HEK293T (cell line): ENCODE measurements around the gene PGLYRP1.
A peak's percentile ranks its signal among the peaks of the same experiment; 100 is the strongest.

Experiments
- CTCF ChIA-PET: fragments of 350-600 bp; formaldehyde crosslinking; extraction: SDS; loops from one replicate; lab custom pipeline; 2021; ENCODE audit warnings: antibody characterized with exemption, inconsistent platforms; lab: Yijun Ruan, JAX
- POLR2A ChIA-PET: fragments of 350-600 bp; formaldehyde crosslinking; extraction: SDS; loops from one replicate; lab custom pipeline; 2020; ENCODE audit warnings: antibody characterized with exemption, inconsistent platforms; lab: Yijun Ruan, JAX
- DNase-seq: peaks from one replicate; pipeline ENCODE4 v3.0.0; 2012; ENCODE audit warnings: mixed read lengths; ENCODE audit errors: extremely low spot score
- ARNT ChIP-seq: fragments of 450-650 bp; IDR thresholded peaks from 2 replicates; pipeline ENCODE4 v1.6.1; 2017; ENCODE audit warnings: mild to moderate bottlenecking
- BHLHE40 ChIP-seq: fragments of 450-650 bp; IDR thresholded peaks from 2 replicates; pipeline ENCODE4 v1.6.1; 2016; ENCODE audit warnings: mild to moderate bottlenecking, moderate library complexity, borderline replicate concordance
- CTBP1 ChIP-seq: fragments of 450-650 bp; IDR thresholded peaks from 2 replicates; pipeline ENCODE4 v1.6.1; 2016; ENCODE audit warnings: borderline replicate concordance
- ELF4 ChIP-seq: fragments of 450-650 bp; IDR thresholded peaks from 2 replicates; pipeline ENCODE4 v1.6.1; 2017; ENCODE audit warnings: antibody characterized with exemption
- FOXA1 ChIP-seq: fragments of 450-650 bp; IDR thresholded peaks from 2 replicates; pipeline ENCODE4 v1.6.1; 2016; ENCODE audit warnings: mild to moderate bottlenecking
- FOXK2 ChIP-seq: fragments of 450-650 bp; IDR thresholded peaks from 2 replicates; pipeline ENCODE4 v1.6.1; 2016; ENCODE audit warnings: mild to moderate bottlenecking
- FOXM1 ChIP-seq: fragments of 450-650 bp; IDR thresholded peaks from 2 replicates; pipeline ENCODE4 v1.6.1; 2017; ENCODE audit warnings: mild to moderate bottlenecking, borderline replicate concordance
- HDGF ChIP-seq: fragments of 450-650 bp; IDR thresholded peaks from 2 replicates; pipeline ENCODE4 v1.6.1; 2017; ENCODE audit warnings: antibody characterized with exemption, borderline replicate concordance
- L3MBTL2 ChIP-seq: fragments of 450-650 bp; conservative IDR thresholded peaks from 2 replicates; pipeline ENCODE4 v1.6.1; 2016; ENCODE audit warnings: mild to moderate bottlenecking
- LEF1 ChIP-seq: fragments of 450-650 bp; IDR thresholded peaks from 2 replicates; pipeline ENCODE4 v1.6.1; 2017; ENCODE audit warnings: mild to moderate bottlenecking, borderline replicate concordance
- NFRKB ChIP-seq: fragments of 450-650 bp; IDR thresholded peaks from 2 replicates; pipeline ENCODE4 v1.6.1; 2016; ENCODE audit warnings: mild to moderate bottlenecking, moderate library complexity
- SP1 ChIP-seq: fragments of 450-650 bp; IDR thresholded peaks from 2 replicates; pipeline ENCODE4 v1.6.1; 2017
- SUZ12 ChIP-seq: fragments of 450-650 bp; IDR thresholded peaks from 2 replicates; pipeline ENCODE4 v1.6.1; 2016; ENCODE audit warnings: mild to moderate bottlenecking
- TARDBP ChIP-seq: fragments of 450-650 bp; IDR thresholded peaks from 2 replicates; pipeline ENCODE4 v1.6.1; 2016
- ZNF384 ChIP-seq: fragments of 450-650 bp; IDR thresholded peaks from 2 replicates; pipeline ENCODE4 v1.6.1; 2016
- TF ChIP-seq, protein P1 (sequence below): fragments of 450-650 bp; IDR thresholded peaks from 2 replicates; pipeline ENCODE4 v1.6.1; 2016

The PGLYRP1 gene

DNA sequence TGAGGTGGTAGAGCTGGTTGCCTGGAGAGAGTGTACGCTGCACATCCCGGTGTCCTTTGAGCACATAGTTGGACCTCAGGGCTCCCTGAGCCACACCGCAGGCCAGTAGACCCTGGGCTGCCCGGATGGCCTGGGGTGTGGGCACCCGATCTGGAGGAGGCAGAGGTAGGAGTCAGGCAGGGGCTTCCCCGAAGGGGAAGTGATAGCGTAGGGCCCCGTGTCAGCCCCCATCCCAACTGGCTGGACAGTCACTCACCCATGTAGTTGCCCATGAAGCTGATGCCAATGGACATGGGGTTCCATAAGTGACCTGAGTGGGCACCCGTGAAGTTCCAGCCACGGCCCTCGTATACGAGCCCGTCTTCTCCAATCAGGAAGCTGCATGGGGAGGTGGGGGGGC, 3.6 kb downstream of the PGLYRP1 start:
- CTCF ChIA-PET = interaction anchor here (0.6 to 1.5 kb wide), 5 partner anchors 10 to 246 kb away, joined by 3 to 4 read pairs (median 3); no protein-coding TSS in a partner anchor
- POLR2A ChIA-PET = interaction anchor here (0.7 kb wide), 1 partner anchor 117 kb away, joined by 3 read pairs; the partner anchor contains the start of gene MYPOP
- TF ChIP-seq BHLHE40 (no peak), TARDBP (no peak), HDGF (no peak), FOXA1 (no peak)
- DNase-seq = no peak

DNA sequence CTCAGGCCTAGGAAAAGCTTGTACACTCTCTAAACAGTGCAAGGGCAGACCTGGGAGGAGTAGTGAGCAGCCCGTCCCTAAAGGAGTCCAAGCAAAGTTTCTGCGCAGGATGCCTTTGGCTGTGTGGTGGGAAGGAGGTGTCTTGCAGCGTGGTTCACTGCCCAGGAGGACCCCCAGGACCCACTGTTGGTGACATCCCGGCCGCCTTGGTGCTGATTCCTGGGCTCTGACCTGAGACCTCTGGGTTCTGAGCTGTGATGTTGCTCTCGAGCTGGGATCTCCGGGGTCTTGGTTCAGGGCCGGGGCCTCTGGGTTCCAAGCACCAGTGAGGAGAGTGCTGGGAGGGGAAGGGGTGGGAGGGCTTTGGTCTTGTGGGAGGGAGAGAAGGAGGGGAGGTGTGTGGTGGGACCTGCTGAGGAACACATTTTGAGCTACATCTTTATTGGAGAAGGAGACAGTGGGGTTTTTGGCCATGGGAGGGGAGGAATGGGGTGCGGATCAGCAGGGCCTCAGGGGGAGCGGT, 4.1 kb downstream of the PGLYRP1 start:
- ChIA-PET CTCF (interaction anchor here (0.6 to 1.5 kb wide), 3 partner anchors 10 to 179 kb away, joined by 3 to 4 read pairs (median 4); no protein-coding TSS in a partner anchor), POLR2A (interaction anchor here (0.7 kb wide), 1 partner anchor 116 kb away, joined by 3 read pairs; the partner anchor contains the start of gene MYPOP)
- no peak for TF ChIP-seq ARNT
- TF ChIP-seq SP1 = no peak
- no peak for TF ChIP-seq FOXK2
- TF ChIP-seq FOXM1 = no peak
- TF ChIP-seq NFRKB = no peak
- no peak for TF ChIP-seq LEF1
- TF ChIP-seq CTBP1 = no peak
- no peak for TF ChIP-seq TARDBP
- TF ChIP-seq BHLHE40 = no peak
- TF ChIP-seq, protein P1, sequence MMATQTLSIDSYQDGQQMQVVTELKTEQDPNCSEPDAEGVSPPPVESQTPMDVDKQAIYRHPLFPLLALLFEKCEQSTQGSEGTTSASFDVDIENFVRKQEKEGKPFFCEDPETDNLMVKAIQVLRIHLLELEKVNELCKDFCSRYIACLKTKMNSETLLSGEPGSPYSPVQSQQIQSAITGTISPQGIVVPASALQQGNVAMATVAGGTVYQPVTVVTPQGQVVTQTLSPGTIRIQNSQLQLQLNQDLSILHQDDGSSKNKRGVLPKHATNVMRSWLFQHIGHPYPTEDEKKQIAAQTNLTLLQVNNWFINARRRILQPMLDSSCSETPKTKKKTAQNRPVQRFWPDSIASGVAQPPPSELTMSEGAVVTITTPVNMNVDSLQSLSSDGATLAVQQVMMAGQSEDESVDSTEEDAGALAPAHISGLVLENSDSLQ = no peak
- TF ChIP-seq ELF4 = no peak
- no peak for DNase-seq

DNA sequence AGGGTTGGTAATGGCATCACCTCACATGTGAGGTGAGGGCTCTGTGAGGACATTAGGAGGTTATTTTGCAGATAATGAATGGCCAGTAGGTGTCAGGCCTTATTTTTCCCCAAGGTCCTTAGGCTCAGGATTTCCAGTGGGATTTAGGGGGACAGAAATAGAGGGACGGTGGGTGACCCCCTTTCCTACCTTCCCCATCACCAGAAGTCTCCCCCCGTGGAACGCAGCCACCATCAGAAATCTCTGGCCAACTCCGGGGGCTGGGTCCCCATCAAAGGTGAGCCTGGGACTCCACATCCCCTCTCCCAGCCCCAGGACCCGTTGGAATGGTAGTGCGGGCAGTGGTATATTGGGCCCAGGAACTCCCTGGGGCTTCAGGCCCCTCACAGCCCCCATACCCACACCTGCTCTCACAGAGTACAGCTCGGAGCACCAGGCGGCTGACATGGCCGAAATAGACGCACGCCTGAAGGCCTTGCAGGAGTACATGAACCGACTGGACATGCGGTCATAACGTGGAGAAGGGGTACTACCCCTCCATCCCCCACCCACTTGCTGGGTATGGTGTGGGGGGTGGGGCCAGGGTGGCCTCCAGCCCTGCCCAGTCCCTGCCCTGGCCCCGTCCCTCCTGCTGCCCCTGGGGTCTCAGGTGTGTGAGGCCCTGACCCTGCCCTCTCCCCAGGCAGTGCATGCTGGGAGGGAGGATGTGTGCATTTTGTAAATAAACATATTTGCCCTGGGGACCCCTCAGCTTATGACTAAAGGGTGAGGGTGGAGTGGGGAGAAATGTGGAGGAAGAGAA, 4.8 kb downstream of the PGLYRP1 start:
- no peak for DNase-seq
- ChIA-PET POLR2A (interaction anchor here (0.7 kb wide), 1 partner anchor 116 kb away, joined by 3 read pairs; the partner anchor contains the start of gene MYPOP), CTCF (interaction anchor here (0.6 to 1.4 kb wide), 2 partner anchors 11 to 27 kb away, joined by 4 to 8 read pairs; no protein-coding TSS in a partner anchor)
- TF ChIP-seq HDGF (no peak), ELF4 (no peak), FOXA1 (no peak)

DNA sequence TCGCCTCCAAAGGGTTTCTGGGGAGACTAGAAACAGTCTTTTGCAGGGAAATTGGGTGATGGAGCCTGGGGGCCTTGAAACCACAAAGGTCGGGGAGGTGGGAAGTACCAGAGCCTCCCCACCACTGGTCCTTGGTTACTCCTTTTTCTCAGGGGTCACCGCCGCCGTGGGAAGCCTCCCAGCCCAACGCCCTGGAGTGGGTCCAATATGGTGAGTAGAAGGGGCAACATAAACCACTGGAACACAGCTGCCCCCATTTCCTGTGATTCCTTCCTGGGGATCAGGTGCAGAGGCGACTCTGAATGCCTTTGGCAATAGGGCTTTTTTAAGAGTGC, 5.8 kb downstream of the PGLYRP1 start:
- no peak for TF ChIP-seq ARNT
- TF ChIP-seq ZNF384 = no peak
- TF ChIP-seq NFRKB = no peak
- no peak for TF ChIP-seq FOXK2
- TF ChIP-seq TARDBP = no peak
- no peak for TF ChIP-seq BHLHE40
- TF ChIP-seq L3MBTL2 = no peak
- TF ChIP-seq, protein P1 = no peak
- no peak for TF ChIP-seq SUZ12
- TF ChIP-seq ELF4 = no peak
- TF ChIP-seq FOXA1 = no peak
- no peak for TF ChIP-seq LEF1
- TF ChIP-seq CTBP1 = no peak
- no peak for TF ChIP-seq HDGF
- TF ChIP-seq SP1 = no peak
- no peak for TF ChIP-seq FOXM1
- no peak for DNase-seq
- CTCF ChIA-PET = interaction anchor here (0.5 to 1.5 kb wide), 8 partner anchors 12 to 152 kb away, joined by 3 to 8 read pairs (median 4); no protein-coding TSS in a partner anchor
- POLR2A ChIA-PET = no interaction called here

DNA sequence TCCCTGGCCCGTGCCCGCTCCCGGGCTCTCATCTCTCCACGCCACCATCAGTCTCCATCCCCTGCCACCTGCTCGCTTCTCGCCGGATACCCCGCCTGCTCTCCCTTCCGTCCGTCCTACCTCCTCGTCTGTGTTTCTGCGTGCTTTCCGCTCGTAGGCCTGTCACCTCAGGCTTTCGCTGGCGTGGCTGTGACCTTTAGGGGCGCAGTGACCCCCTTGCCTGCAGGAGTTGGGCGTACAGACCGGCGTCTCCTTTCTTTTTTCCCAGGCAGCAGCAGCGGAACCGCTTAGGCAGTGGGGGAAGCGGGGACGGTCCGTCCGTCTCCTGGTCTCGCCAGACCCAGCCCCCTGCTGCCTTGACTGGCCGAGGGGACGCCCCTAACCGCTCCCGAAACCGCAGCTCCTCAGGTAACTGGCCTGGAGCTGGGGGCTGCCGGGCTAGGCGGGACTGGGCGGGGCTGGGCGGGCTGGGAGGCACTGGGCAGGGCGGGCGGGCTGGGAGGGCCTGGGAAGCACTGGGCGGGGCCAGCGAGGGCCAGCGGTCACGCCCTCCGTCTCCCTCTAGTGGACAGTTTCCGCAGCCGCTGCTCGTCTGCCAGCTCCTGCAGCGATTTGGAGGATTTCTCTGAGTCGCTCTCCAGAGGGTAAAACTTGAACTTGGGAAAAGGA, 6.3 kb downstream of the PGLYRP1 start:
- TF ChIP-seq ELF4 = no peak
- no peak for TF ChIP-seq TARDBP
- TF ChIP-seq, protein P1 = no peak
- no peak for TF ChIP-seq FOXA1
- no peak for TF ChIP-seq ARNT
- no peak for TF ChIP-seq L3MBTL2
- no peak for TF ChIP-seq LEF1
- no peak for TF ChIP-seq FOXK2
- no peak for TF ChIP-seq BHLHE40
- TF ChIP-seq ZNF384 = no peak
- no peak for TF ChIP-seq CTBP1
- TF ChIP-seq HDGF = no peak
- TF ChIP-seq FOXM1 = no peak
- no peak for TF ChIP-seq NFRKB
- no peak for TF ChIP-seq SP1
- TF ChIP-seq SUZ12 = no peak
- ChIA-PET POLR2A (no interaction called here), CTCF (interaction anchor here (0.5 to 1.5 kb wide), 9 partner anchors 12 to 151 kb away, joined by 3 to 8 read pairs (median 4); no protein-coding TSS in a partner anchor)
- peak; percentile 92 for DNase-seq
